OCI-LY3 (cell line): ENCODE results near the gene MS4A2.

Source experiments
- EZH2phosphoT487 ChIP-seq: fragments of 200-600 bp; shearing (Covaris generic); IDR thresholded peaks from 2 replicates; pipeline ENCODE4 v1.6.1; 2018; ENCODE audit warnings: antibody characterized with exemption, mixed run types, low read depth
- TF ChIP-seq, protein P1 (sequence below): fragments of 200-600, 300-600 bp; sonication (generic); IDR thresholded peaks from 2 replicates; pipeline ENCODE4 v1.5.1; 2014; ENCODE audit warnings: antibody characterized with exemption, low read length, low read depth

DNA sequence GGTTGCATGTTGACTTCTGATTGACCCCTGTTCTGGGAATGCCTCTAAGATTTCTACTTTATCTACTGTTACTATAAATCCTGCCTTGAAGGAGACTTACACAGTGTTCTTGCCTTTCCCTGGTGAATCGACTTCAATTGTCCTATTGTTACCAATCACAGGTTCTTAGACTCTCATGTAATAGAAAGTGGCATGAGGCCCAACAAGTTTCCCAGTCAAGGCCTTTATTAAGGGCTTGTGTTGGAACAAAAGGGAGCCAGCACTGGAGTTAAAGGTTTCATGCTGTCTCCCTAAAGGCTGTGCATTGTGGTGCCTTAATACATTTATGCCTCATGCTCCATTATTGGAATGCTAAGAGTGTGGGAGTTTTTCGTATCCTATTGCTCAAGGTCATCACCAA lies 23.3 kb downstream of the MS4A2 start:
- TF ChIP-seq, protein P1, sequence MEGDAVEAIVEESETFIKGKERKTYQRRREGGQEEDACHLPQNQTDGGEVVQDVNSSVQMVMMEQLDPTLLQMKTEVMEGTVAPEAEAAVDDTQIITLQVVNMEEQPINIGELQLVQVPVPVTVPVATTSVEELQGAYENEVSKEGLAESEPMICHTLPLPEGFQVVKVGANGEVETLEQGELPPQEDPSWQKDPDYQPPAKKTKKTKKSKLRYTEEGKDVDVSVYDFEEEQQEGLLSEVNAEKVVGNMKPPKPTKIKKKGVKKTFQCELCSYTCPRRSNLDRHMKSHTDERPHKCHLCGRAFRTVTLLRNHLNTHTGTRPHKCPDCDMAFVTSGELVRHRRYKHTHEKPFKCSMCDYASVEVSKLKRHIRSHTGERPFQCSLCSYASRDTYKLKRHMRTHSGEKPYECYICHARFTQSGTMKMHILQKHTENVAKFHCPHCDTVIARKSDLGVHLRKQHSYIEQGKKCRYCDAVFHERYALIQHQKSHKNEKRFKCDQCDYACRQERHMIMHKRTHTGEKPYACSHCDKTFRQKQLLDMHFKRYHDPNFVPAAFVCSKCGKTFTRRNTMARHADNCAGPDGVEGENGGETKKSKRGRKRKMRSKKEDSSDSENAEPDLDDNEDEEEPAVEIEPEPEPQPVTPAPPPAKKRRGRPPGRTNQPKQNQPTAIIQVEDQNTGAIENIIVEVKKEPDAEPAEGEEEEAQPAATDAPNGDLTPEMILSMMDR = no peak
- TF ChIP-seq EZH2phosphoT487 = no peak
